ENCODE measurements around the gene ACTRT3. TPM values are rescaled to one million over a fixed set of nuclear protein-coding genes. Genes with fewer than 3 reads are reported as not detected.
"Not testable (repeated sequence)": the region's sequence is repeated elsewhere in the genome, so short reads cannot be mapped to it uniquely, and the experiment has no call there.

Gene ACTRT3
- total and polyA plus RNA-seq, 12 donors = 0.32 to 4.4 (median 1.7) TPM

- no peak for DNase-seq
- no peak overlapping the region for H3K4me3 ChIP-seq
- H3K27ac ChIP-seq = no peak overlapping the region
- no peaks in the 10 kb centered on the region for H3K4me1 ChIP-seq (replicated peaks in 1 of 2)
- 56 to 75% (median 63%) methylated on average over 3 of the region's 3 CpGs for WGBS, 4 donors
- intact Hi-C loops (cut with DNase I) = no loop called here
- no peak for TF ChIP-seq POLR2A (IDR thresholded peaks at IDR 0.05)
- no peak for TF ChIP-seq CTCF (IDR thresholded peaks at IDR 0.05)
- H3K9me3 ChIP-seq (replicated peaks in 1 of 3) = no peaks in the 10 kb centered on the region
- no peaks in the 10 kb centered on the region for H3K27me3 ChIP-seq
- no peaks in the 10 kb centered on the region for H3K36me3 ChIP-seq (replicated peaks in 1 of 2)
These were observed 20.7 kb downstream of the ACTRT3 start for GRCh38 chr3:169748670-169749069.

GRCh38 chr3:169746924-169747323 is 22.4 kb downstream of the ACTRT3 start:
- WGBS, 4 donors = 52 to 65% (median 57%) methylated on average over 6 of the region's 6 CpGs
- DNase-seq = no peak
- intact Hi-C loops (cut with DNase I) = no loop called here
- Histone ChIP-seq H3K36me3 (replicated peaks in 1 of 2) (no peaks in the 10 kb centered on the region), H3K9me3 (replicated peaks in 1 of 3) (no peaks in the 10 kb centered on the region), H3K27ac (no peak overlapping the region), H3K4me1 (replicated peaks in 1 of 2) (no peaks in the 10 kb centered on the region), H3K4me3 (no peak overlapping the region), H3K27me3 (no peaks in the 10 kb centered on the region)
- TF ChIP-seq POLR2A (IDR thresholded peaks at IDR 0.05) (no peak), CTCF (IDR thresholded peaks at IDR 0.05) (no peak)

- no peaks in the 10 kb centered on the region for H3K9me3 ChIP-seq (replicated peaks in 1 of 3)
- H3K27me3 ChIP-seq = no peaks in the 10 kb centered on the region
- peak in 3 of 6 experiments; percentile 24 to 41 (median 37) for TF ChIP-seq CTCF (IDR thresholded peaks at IDR 0.05)
- TF ChIP-seq POLR2A (IDR thresholded peaks at IDR 0.05) = no peak
- intact Hi-C loops (cut with DNase I) = no loop called here
- no peak overlapping the region for H3K4me3 ChIP-seq
- no peaks in the 10 kb centered on the region for H3K4me1 ChIP-seq (replicated peaks in 1 of 2)
- H3K27ac ChIP-seq = no peak overlapping the region
- no peak for DNase-seq
- no peaks in the 10 kb centered on the region for H3K36me3 ChIP-seq (replicated peaks in 1 of 2)
- WGBS, 4 donors = 0 to 80% (median 42%) methylated on average over 1 of the region's 1 CpG
These were observed 24.9 kb downstream of the ACTRT3 start for GRCh38 chr3:169744366-169745054.

- Histone ChIP-seq H3K4me1 (replicated peaks in 1 of 2) (no peaks in the 10 kb centered on the region), H3K36me3 (replicated peaks in 1 of 2) (no peaks in the 10 kb centered on the region), H3K4me3 (no peak overlapping the region), H3K27ac (no peak overlapping the region), H3K27me3 (no peaks in the 10 kb centered on the region), H3K9me3 (replicated peaks in 1 of 3) (no peaks in the 10 kb centered on the region)
- no peak for DNase-seq
- no peak for TF ChIP-seq CTCF (IDR thresholded peaks at IDR 0.05)
- TF ChIP-seq POLR2A (IDR thresholded peaks at IDR 0.05) = no peak
- WGBS, 4 donors = 59 to 73% (median 64%) methylated on average over 2 of the region's 2 CpGs
- intact Hi-C loops (cut with DNase I) = no loop called here
These were observed 30.3 kb downstream of the ACTRT3 start for GRCh38 chr3:169739067-169739466.

GRCh38 chr3:169731857-169732256 is 37.5 kb downstream of the ACTRT3 start:
- H3K27ac ChIP-seq; H3K9me3 ChIP-seq (replicated peaks in 1 of 3); H3K4me3 ChIP-seq; H3K27me3 ChIP-seq; intact Hi-C loops (cut with DNase I); H3K4me1 ChIP-seq (replicated peaks in 1 of 2); H3K36me3 ChIP-seq (replicated peaks in 1 of 2); DNase-seq: not testable (repeated sequence)
